GM21786 (cell line): ENCODE data around the gene CCBE1.
"Not testable (repeated sequence)": the region's sequence is repeated elsewhere in the genome, so short reads cannot be mapped to it uniquely, and the experiment has no call there.

Experiments
- ATAC-seq: cut with Tn5 transposase; IDR thresholded peaks from one replicate; pipeline ENCODE4 v1.9.1; 2021; ENCODE audit not compliant: unreplicated experiment

Gene CCBE1

GRCh38 chr18:59697236-59697932 is at the start of gene CCBE1:
Gene CCBE1 (minus strand): TSS chr18:59697423.
- ATAC-seq = peak; percentile 67

- no peak for ATAC-seq
Measured at GRCh38 chr18:59744271-59744721, 47.1 kb upstream of the CCBE1 start.

- no peak for ATAC-seq
Measured at GRCh38 chr18:59743566-59743965, 46.3 kb upstream of the CCBE1 start.

- ATAC-seq = no peak
Measured at GRCh38 chr18:59742325-59743111, 45.3 kb upstream of the CCBE1 start.

- no peak for ATAC-seq
Measured at GRCh38 chr18:59740141-59740540, 42.9 kb upstream of the CCBE1 start.

- ATAC-seq = no peak
Measured at GRCh38 chr18:59737776-59738300, 40.6 kb upstream of the CCBE1 start.

- not testable (repeated sequence) for ATAC-seq
Measured at GRCh38 chr18:59737335-59737734, 40.1 kb upstream of the CCBE1 start.

GRCh38 chr18:59736061-59736460 is 38.8 kb upstream of the CCBE1 start:
- no peak for ATAC-seq

- ATAC-seq = no peak
Measured at GRCh38 chr18:59735269-59735860, 38.1 kb upstream of the CCBE1 start.

- no peak for ATAC-seq
Measured at GRCh38 chr18:59733421-59733820, 36.2 kb upstream of the CCBE1 start.

- ATAC-seq = no peak
Measured at GRCh38 chr18:59730896-59731295, 33.7 kb upstream of the CCBE1 start.

GRCh38 chr18:59729781-59730180 is 32.6 kb upstream of the CCBE1 start:
- no peak for ATAC-seq

- no peak for ATAC-seq
Measured at GRCh38 chr18:59728816-59729215, 31.6 kb upstream of the CCBE1 start.

- no peak for ATAC-seq
Measured at GRCh38 chr18:59725142-59725541, 27.9 kb upstream of the CCBE1 start.

GRCh38 chr18:59724103-59724502 is 26.9 kb upstream of the CCBE1 start:
- ATAC-seq = no peak

GRCh38 chr18:59721931-59722330 is 24.7 kb upstream of the CCBE1 start:
- ATAC-seq = no peak

GRCh38 chr18:59721211-59721610 is 24.0 kb upstream of the CCBE1 start:
- no peak for ATAC-seq

GRCh38 chr18:59719544-59720181 is 22.4 kb upstream of the CCBE1 start:
- no peak for ATAC-seq

- no peak for ATAC-seq
Measured at GRCh38 chr18:59718464-59719157, 21.4 kb upstream of the CCBE1 start.

- ATAC-seq = no peak
Measured at GRCh38 chr18:59718108-59718463, 20.9 kb upstream of the CCBE1 start.

GRCh38 chr18:59717291-59717690 is 20.1 kb upstream of the CCBE1 start:
- no peak for ATAC-seq
